ENCODE results near the gene CLEC5A.
"Not testable (repeated sequence)": the region's sequence is repeated elsewhere in the genome, so short reads cannot be mapped to it uniquely, and the experiment has no call there.

CLEC5A gene

GRCh38 chr7:141928146-141928844 lies 18.5 kb downstream of the CLEC5A start:
- TF ChIP-seq, protein P1, sequence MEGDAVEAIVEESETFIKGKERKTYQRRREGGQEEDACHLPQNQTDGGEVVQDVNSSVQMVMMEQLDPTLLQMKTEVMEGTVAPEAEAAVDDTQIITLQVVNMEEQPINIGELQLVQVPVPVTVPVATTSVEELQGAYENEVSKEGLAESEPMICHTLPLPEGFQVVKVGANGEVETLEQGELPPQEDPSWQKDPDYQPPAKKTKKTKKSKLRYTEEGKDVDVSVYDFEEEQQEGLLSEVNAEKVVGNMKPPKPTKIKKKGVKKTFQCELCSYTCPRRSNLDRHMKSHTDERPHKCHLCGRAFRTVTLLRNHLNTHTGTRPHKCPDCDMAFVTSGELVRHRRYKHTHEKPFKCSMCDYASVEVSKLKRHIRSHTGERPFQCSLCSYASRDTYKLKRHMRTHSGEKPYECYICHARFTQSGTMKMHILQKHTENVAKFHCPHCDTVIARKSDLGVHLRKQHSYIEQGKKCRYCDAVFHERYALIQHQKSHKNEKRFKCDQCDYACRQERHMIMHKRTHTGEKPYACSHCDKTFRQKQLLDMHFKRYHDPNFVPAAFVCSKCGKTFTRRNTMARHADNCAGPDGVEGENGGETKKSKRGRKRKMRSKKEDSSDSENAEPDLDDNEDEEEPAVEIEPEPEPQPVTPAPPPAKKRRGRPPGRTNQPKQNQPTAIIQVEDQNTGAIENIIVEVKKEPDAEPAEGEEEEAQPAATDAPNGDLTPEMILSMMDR (IDR thresholded peaks at IDR 0.05; ENCODE audit: low read depth, low read length), result no peak

GRCh38 chr7:141920281-141920680 lies 26.5 kb downstream of the CLEC5A start:
- H3K4me3 ChIP-seq (ENCODE audit: low read depth, low read length), result no peak overlapping the region
- TF ChIP-seq, protein P1 (IDR thresholded peaks at IDR 0.05; ENCODE audit: low read depth, low read length), result no peak

More at GRCh38 chr7:141928146-141928844, 18.5 kb downstream of the CLEC5A start:
- H3K4me3 ChIP-seq (ENCODE audit: low read depth, low read length), result no peak overlapping the region

DNA sequence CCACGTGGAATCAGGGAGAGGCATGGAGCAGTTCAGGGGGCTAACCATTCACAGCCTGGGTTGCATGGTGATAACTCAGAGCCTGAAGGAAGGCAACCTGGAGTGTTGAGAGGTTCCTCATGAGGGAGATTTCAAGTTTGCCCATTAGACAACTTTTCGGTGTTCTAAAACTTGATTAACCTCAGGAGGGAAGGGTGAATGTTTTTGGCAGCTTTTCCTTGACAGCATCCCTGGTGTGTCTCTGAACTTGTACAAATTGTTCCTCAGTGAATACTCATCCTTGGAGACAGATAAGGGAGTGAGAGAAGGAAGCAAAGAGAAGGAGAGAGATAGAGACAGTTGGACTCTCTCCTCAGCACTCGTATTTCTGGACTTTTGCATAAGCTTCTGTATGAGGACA lies 30.7 kb downstream of the CLEC5A start, which contains the start of gene OR9A4:
TSS of gene OR9A4 (plus strand) at position 301 of the 400 bp plus-strand sequence. CDS start 2,477 bp downstream, outside the sequence.
- TF ChIP-seq, protein P1 (IDR thresholded peaks at IDR 0.05; ENCODE audit: low read depth, low read length), result no peak
- H3K4me3 ChIP-seq (ENCODE audit: low read depth, low read length), result no peak within 1 kb of the TSS

- H3K4me3 ChIP-seq (ENCODE audit: low read depth, low read length), result no peak overlapping the region
- TF ChIP-seq, protein P1 (IDR thresholded peaks at IDR 0.05; ENCODE audit: low read depth, low read length), result no peak
Measured at GRCh38 chr7:141915565-141915964, 31.2 kb downstream of the CLEC5A start.

- TF ChIP-seq, protein P1 (IDR thresholded peaks at IDR 0.05; ENCODE audit: low read depth, low read length), result no peak
- H3K4me3 ChIP-seq (ENCODE audit: low read depth, low read length), result no peak overlapping the region
Measured at GRCh38 chr7:141911391-141911790, 35.4 kb downstream of the CLEC5A start.

GRCh38 chr7:141906285-141906684 lies 40.5 kb downstream of the CLEC5A start:
- TF ChIP-seq, protein P1 (IDR thresholded peaks at IDR 0.05; ENCODE audit: low read depth, low read length), result no peak
- H3K4me3 ChIP-seq (ENCODE audit: low read depth, low read length), result no peak overlapping the region

- not testable (repeated sequence) for H3K4me3 ChIP-seq (ENCODE audit: low read depth, low read length)
Measured at GRCh38 chr7:141899366-141899765, 47.4 kb downstream of the CLEC5A start.

GRCh38 chr7:141891336-141891735 lies 55.4 kb downstream of the CLEC5A start:
- TF ChIP-seq, protein P1 (IDR thresholded peaks at IDR 0.05; ENCODE audit: low read depth, low read length), result no peak

More at GRCh38 chr7:141891336-141891735, 55.4 kb downstream of the CLEC5A start:
- H3K4me3 ChIP-seq (ENCODE audit: low read depth, low read length), result no peak overlapping the region
